K562 (cell line): ENCODE measurements around the gene CALML3. TPM values are rescaled to one million over a fixed set of nuclear protein-coding genes. Genes with fewer than 3 reads are reported as not detected.

Experiments
- ATAC-seq: fragments of 200-7000 bp; cut with Tn5 transposase; 3 replicates; pipeline ENCODE4 v1.9.1; 2020; ENCODE audit warnings: moderate library complexity
- BruUV-seq: library from RNA; stranded (reverse); fragments of 400-500 nt; replicated peaks from 2 replicates; lab custom pipeline; 2021; lab: Mats Ljungman, UMichigan
- CTCF ChIA-PET: fragments of 300-600 bp; formaldehyde crosslinking; extraction: SDS; loops from one replicate; lab custom pipeline; 2021; ENCODE audit warnings: low intra/inter-chr PET ratio; lab: Yijun Ruan, JAX
- POLR2A ChIA-PET: fragments of 300-600, 350-650 bp; sonication (Branson Sonifier 250); formaldehyde crosslinking; extraction: SDS; loops from one replicate; lab custom pipeline; 2021; ENCODE audit warnings: antibody characterized with exemption, inconsistent platforms; lab: Yijun Ruan, JAX
- DNase-seq, 4 experiments: peaks; one replicate each; pipeline versions ENCODE4 v3.0.0 to v3.0.0-alpha.2; 2011 to 2018; ENCODE audit warnings: low spot score in 3 of 4, mixed read lengths in 3 of 4; ENCODE audit errors: extremely low read depth in 1 of 4
- FAIRE-seq: peaks from 2 replicates; lab custom pipeline; 2011; peaks lifted over from hg19 to GRCh38; lab: Jason Lieb, UNC
- H2AFZ ChIP-seq: 2 replicates; pipeline ENCODE4 v1.6.0; 2011; ENCODE audit warnings: low read depth, low read length, control low read depth, inconsistent platforms
- H3K27ac ChIP-seq: fragments of 200-600 bp; 3 replicates; pipeline ENCODE4 v1.8.0; 2011; ENCODE audit warnings: low read depth, mild to moderate bottlenecking, control low read depth, inconsistent platforms, low read length, moderate library complexity, mixed read lengths; ENCODE audit errors: extremely low read depth
- H3K27me3 ChIP-seq, 2 experiments: fragments of 300-600 bp in 1 of 2; 2 replicates in 1 of 2; 3 replicates in 1 of 2; pipeline versions ENCODE4 v1.6.0 to v1.8.0; 2011; ENCODE audit warnings: inconsistent platforms in 2 of 2, low read length in 2 of 2, mild to moderate bottlenecking in 1 of 2, mixed read lengths in 1 of 2, moderate library complexity in 1 of 2; ENCODE audit not compliant: control insufficient read depth in 2 of 2, insufficient read depth in 2 of 2
- H3K36me3 ChIP-seq: fragments of 300-600 bp; 3 replicates; pipeline ENCODE4 v1.8.0; 2011; ENCODE audit warnings: mild to moderate bottlenecking, low read length, inconsistent platforms; ENCODE audit not compliant: control insufficient read depth, insufficient read depth
- H3K4me1 ChIP-seq, 2 experiments: fragments of 200-600 bp in 1 of 2; replicated peaks in 1 of 2; 2 replicates in 1 of 2; 3 replicates in 1 of 2; pipeline versions ENCODE4 v1.5.1 to v1.8.0; 2011; ENCODE audit warnings: inconsistent platforms in 2 of 2, low read length in 2 of 2, mild to moderate bottlenecking in 1 of 2, mixed read lengths in 1 of 2, moderate library complexity in 1 of 2; ENCODE audit not compliant: control insufficient read depth in 2 of 2, insufficient read depth in 2 of 2
- H3K4me2 ChIP-seq: 2 replicates; pipeline ENCODE4 v1.6.1; 2011; ENCODE audit warnings: low read length, control low read depth, inconsistent platforms, mixed read lengths; ENCODE audit not compliant: insufficient read depth
- H3K4me3 ChIP-seq: fragments of 200-600 bp; sonication (generic), shearing (Covaris generic); 2 replicates; pipeline ENCODE4 v1.5.1; 2016; ENCODE audit warnings: control low read depth, inconsistent platforms
- H3K79me2 ChIP-seq: fragments of 200-600 bp; 3 replicates; pipeline ENCODE4 v1.8.0; 2011; ENCODE audit warnings: low read length, inconsistent platforms; ENCODE audit not compliant: control insufficient read depth, insufficient read depth
- H3K9ac ChIP-seq, 2 experiments: 2 replicates each; pipeline versions ENCODE4 v1.6.0 to v1.6.1; 2011; ENCODE audit warnings: low read depth in 2 of 2, low read length in 2 of 2, control low read depth in 1 of 2, inconsistent platforms in 1 of 2, mild to moderate bottlenecking in 1 of 2, mixed read lengths in 1 of 2; ENCODE audit not compliant: insufficient read depth in 1 of 2
- H3K9me1 ChIP-seq: one replicate; pipeline ENCODE4 v1.6.0; 2011; ENCODE audit warnings: inconsistent platforms, mild to moderate bottlenecking, low read length, moderate library complexity; ENCODE audit not compliant: control insufficient read depth, insufficient read depth
- H3K9me3 ChIP-seq: replicated peaks from 2 replicates; pipeline ENCODE4 v1.5.1; 2011; ENCODE audit warnings: low read depth, low read length, inconsistent platforms; ENCODE audit not compliant: control insufficient read depth, insufficient read depth
- H4K20me1 ChIP-seq: replicated peaks from 2 replicates; pipeline ENCODE4 v1.6.1; 2011; ENCODE audit warnings: low read length, inconsistent platforms, mixed read lengths; ENCODE audit not compliant: control insufficient read depth, insufficient read depth
- DEAF1 ChIP-seq: fragments of 450-650 bp; formaldehyde crosslinking; IDR thresholded peaks from 2 replicates; pipeline ENCODE4 v1.4.0; 2020; ENCODE audit warnings: mild to moderate bottlenecking, moderate library complexity
- E2F3 ChIP-seq: fragments of 250-450 bp; sonication (Bioruptor Pico); IDR thresholded peaks from 2 replicates; pipeline ENCODE4 v1.4.0; 2020; ENCODE audit warnings: mild to moderate bottlenecking
- MIER1 ChIP-seq: fragments of 450-650 bp; IDR thresholded peaks from 2 replicates; pipeline ENCODE4 v1.6.1; 2016; ENCODE audit warnings: antibody characterized with exemption, mild to moderate bottlenecking, low read depth
- MLX ChIP-seq, 2 experiments: fragments of 450-650 bp in 1 of 2; sonication (generic) in 1 of 2; formaldehyde crosslinking; conservative IDR thresholded peaks; 2 replicates each; pipeline versions ENCODE4 v1.4.0 to v1.8.1; 2020 to 2022; ENCODE audit warnings: mild to moderate bottlenecking in 1 of 2, missing genetic modification reagents in 1 of 2
- NCOA2 ChIP-seq, 2 experiments: fragments of 450-650 bp; IDR thresholded peaks; 2 replicates each; pipeline ENCODE4 v1.6.1; 2018; ENCODE audit warnings: mild to moderate bottlenecking in 2 of 2, moderate library complexity in 1 of 2; ENCODE audit not compliant: partially characterized antibody in 2 of 2
- NELFE ChIP-seq: IDR thresholded peaks from 2 replicates; pipeline ENCODE4 v1.6.1; 2011; ENCODE audit warnings: mild to moderate bottlenecking; ENCODE audit not compliant: insufficient read depth, insufficient read length
- SMARCC2 ChIP-seq: fragments of 450-650 bp; IDR thresholded peaks from 2 replicates; pipeline ENCODE4 v1.6.1; 2017; ENCODE audit warnings: antibody characterized with exemption, moderate library complexity, mild to moderate bottlenecking, low read depth
- ZBTB40 ChIP-seq, 2 experiments: fragments of 450-650 bp in 1 of 2; sonication (generic) in 1 of 2; formaldehyde crosslinking in 1 of 2; IDR thresholded peaks; 2 replicates each; pipeline versions ENCODE4 v1.7.1 to v1.9.0; 2016 to 2022; ENCODE audit warnings: inconsistent platforms in 1 of 2, mild to moderate bottlenecking in 1 of 2, missing genetic modification reagents in 1 of 2
- WGBS: fragments of 100-300 bp; shearing (Covaris generic); methylation state at CpG from one replicate; pipeline ENCODE4 v1.1.6; 2016; ENCODE audit warnings: low coverage, mixed read lengths; ENCODE audit not compliant: insufficient coverage; ENCODE audit errors: missing lambda C conversion rate; 5-methylcytosine and 5-hydroxymethylcytosine counted together
- in situ Hi-C: fragments of 300-500 bp; cut with MboI; formaldehyde crosslinking; loops from 4 replicates; pipeline ENCODE4 v1.15.0; 2018; ENCODE audit warnings: inconsistent platforms, mixed read lengths
- intact Hi-C: fragments of 100-400 bp; cut with micrococcal nuclease; formaldehyde crosslinking; loops from 2 replicates; pipeline ENCODE4 v1.14.2; 2022
- polyA plus RNA-seq, 8 experiments: library from polyadenylated mRNA; depleted of rRNA in 4 of 8; stranded (reverse) in 5 of 8; unstranded in 3 of 8; fragments of >200 nt; fragmentation: Nextera tagmentation in 2 of 8; fragmentation: Illumina TruSeq in 1 of 8; extraction: Ambion mirVana in 2 of 8; extraction: Trizol in 1 of 8; gene quantifications; 2 replicates each; pipeline versions ENCODE4 v1.2.1 to v1.2.3, GENCODE V29; 2011 to 2014; ENCODE audit warnings: inconsistent platforms in 1 of 8, missing spikeins in 1 of 8
- total RNA-seq, 7 experiments: library from RNA; depleted of rRNA in 6 of 7; stranded (reverse); fragments of >200 nt in 6 of 7; fragmentation: Illumina TruSeq in 2 of 7; extraction: Trizol in 2 of 7; gene quantifications; 2 replicates each; pipeline versions ENCODE4 v1.2.1 to v1.2.3, GENCODE V29; 2011 to 2021; ENCODE audit warnings: low replicate concordance in 1 of 7

Gene CALML3
- total and polyA plus RNA-seq, 9 of the 15 experiments (the other 6 are each of a cell fraction or from before 2014, with no cell fraction given), result not detected

- no peak for ATAC-seq
- ChIA-PET CTCF (no interaction called here), POLR2A (no interaction called here)
- no peak overlapping the region for H3K4me3 ChIP-seq
- no peaks in the 10 kb centered on the region for H3K27me3 ChIP-seq
- 30% methylated on average over 4 of the region's 6 CpGs for WGBS
- no peaks in the 10 kb centered on the region for H3K79me2 ChIP-seq
- intact Hi-C loops (no loop called here), in situ Hi-C loops (no loop called here)
- peak overlapping the region; percentile 88 for H2AFZ ChIP-seq
- peak overlapping the region in 1 of 2 experiments; percentile 33; a peak in 1 of 4 replicates for H3K9ac ChIP-seq
- H3K27ac ChIP-seq, result peak overlapping the region; percentile 41; the same call in 2 of the 3 replicates
- FAIRE-seq, result no peak
- H3K9me3 ChIP-seq, result no peaks in the 10 kb centered on the region
- H3K36me3 ChIP-seq, result no peaks in the 10 kb centered on the region
- H3K4me1 ChIP-seq, result peaks cover 36 to 61% of the 10 kb centered on the region in 2 experiments
- no peak overlapping the region for H3K4me2 ChIP-seq
- H4K20me1 ChIP-seq, result no peaks in the 10 kb centered on the region
- no peaks in the 10 kb centered on the region for H3K9me1 ChIP-seq
- DNase-seq, result no peak
- BruUV-seq, result no TSS peak
- TF ChIP-seq SMARCC2 (no peak), MIER1 (no peak), NELFE (no peak), NCOA2 (IDR thresholded peaks at IDR 0.05; ENCODE audit: partially characterized antibody in 2 of 2) (no peak), ZBTB40 (IDR thresholded peaks at IDR 0.05) (no peak), ZBTB40 (CRISPR knock-in tag; IDR thresholded peaks at IDR 0.05) (no peak), MLX (CRISPR knock-in tag; conservative IDR thresholded peaks at IDR 0.05) (no peak), DEAF1 (CRISPR knock-in tag) (no peak), E2F3 (CRISPR knock-in tag) (no peak)
Observed at GRCh38 chr10:5544216-5544805, 19.6 kb downstream of the CALML3 start.
